Measurements from ENCODE around the gene CDK11B.

Gene CDK11B

GRCh38 chr1:1623181-1623630 is 35.6 kb downstream of the CDK11B start:
- DNase-seq, result no peak
- Histone ChIP-seq H3K36me3 (peaks cover 6% of the 10 kb centered on the region), H3K9me3 (ENCODE audit: severe bottlenecking) (no peaks in the 10 kb centered on the region), H3K27me3 (ENCODE audit: insufficient read depth, low read depth, severe bottlenecking) (no peaks in the 10 kb centered on the region), H3K4me3 (ENCODE audit: low read depth, low read length) (no peak overlapping the region), H3K27ac (no peak overlapping the region)
- TF ChIP-seq, protein P1, sequence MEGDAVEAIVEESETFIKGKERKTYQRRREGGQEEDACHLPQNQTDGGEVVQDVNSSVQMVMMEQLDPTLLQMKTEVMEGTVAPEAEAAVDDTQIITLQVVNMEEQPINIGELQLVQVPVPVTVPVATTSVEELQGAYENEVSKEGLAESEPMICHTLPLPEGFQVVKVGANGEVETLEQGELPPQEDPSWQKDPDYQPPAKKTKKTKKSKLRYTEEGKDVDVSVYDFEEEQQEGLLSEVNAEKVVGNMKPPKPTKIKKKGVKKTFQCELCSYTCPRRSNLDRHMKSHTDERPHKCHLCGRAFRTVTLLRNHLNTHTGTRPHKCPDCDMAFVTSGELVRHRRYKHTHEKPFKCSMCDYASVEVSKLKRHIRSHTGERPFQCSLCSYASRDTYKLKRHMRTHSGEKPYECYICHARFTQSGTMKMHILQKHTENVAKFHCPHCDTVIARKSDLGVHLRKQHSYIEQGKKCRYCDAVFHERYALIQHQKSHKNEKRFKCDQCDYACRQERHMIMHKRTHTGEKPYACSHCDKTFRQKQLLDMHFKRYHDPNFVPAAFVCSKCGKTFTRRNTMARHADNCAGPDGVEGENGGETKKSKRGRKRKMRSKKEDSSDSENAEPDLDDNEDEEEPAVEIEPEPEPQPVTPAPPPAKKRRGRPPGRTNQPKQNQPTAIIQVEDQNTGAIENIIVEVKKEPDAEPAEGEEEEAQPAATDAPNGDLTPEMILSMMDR (IDR thresholded peaks at IDR 0.05; ENCODE audit: low read depth, low read length), result no peak

DNA sequence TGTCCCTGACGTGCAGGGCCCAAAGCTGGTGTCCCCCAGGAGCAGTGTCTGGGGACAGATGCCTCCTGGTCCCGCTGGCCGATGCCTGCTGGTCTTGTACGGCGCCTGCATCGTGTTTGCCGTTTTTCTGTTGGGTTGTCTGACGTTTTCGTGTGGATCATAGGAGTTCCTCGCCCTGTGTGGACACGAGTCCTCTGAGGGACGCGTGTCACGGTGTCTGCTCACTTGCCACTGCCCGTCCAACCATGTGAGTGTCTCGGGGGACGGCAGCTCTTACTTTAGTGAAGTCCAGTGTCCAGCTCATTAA is 36.1 kb downstream of the CDK11B start:
- TF ChIP-seq, protein P1 (IDR thresholded peaks at IDR 0.05; ENCODE audit: low read depth, low read length), result no peak
- H3K9me3 ChIP-seq (ENCODE audit: severe bottlenecking), result no peaks in the 10 kb centered on the region
- H3K27me3 ChIP-seq (ENCODE audit: insufficient read depth, low read depth, severe bottlenecking), result no peaks in the 10 kb centered on the region
- H3K27ac ChIP-seq, result no peak overlapping the region
- H3K4me3 ChIP-seq (ENCODE audit: low read depth, low read length), result no peak overlapping the region
- DNase-seq, result no peak
- peaks cover 10% of the 10 kb centered on the region for H3K36me3 ChIP-seq

DNA sequence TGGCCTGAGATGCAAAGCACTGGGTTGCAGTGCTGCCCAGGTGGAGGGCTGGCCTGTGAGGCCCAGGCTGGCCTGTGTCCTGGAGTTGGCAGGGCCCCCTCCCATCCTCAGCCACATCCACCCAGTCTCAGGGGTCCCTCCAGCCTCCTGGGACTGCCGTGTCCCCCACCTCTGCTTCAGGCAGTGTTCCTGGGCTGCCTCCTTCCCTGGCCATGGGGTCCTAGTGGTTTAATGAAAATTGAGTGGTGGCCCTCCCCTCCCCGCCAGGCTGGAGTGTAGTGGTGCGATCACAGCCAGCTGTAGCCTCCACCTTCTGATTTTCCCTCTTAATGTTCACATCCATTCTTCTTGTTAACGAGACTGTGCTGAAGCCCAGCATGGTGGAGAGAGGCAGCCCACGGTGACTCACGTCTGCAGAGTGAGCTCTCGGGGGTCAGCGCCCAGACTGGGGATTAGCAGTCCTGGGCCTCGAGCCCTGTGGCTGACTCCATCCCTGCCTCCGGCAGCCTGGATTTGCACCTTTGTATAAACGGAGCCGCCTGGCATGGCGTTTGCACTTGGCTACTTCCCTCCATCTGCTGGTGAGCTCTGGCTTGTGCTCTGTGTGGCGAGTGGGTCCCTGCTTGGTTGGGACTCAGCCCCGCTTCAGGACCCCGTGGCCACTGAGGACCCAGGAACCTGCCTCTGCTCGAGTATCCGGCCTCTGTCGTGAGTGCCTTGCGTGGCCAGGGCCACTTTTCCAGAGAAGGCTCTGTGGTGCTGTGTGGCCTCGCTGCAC is 36.6 kb downstream of the CDK11B start:
- Histone ChIP-seq H3K4me3 (ENCODE audit: low read depth, low read length) (no peak overlapping the region), H3K27me3 (ENCODE audit: insufficient read depth, low read depth, severe bottlenecking) (no peaks in the 10 kb centered on the region), H3K9me3 (ENCODE audit: severe bottlenecking) (no peaks in the 10 kb centered on the region), H3K36me3 (peaks cover 16% of the 10 kb centered on the region), H3K27ac (no peak overlapping the region)
- no peak for DNase-seq
- TF ChIP-seq, protein P1 (IDR thresholded peaks at IDR 0.05; ENCODE audit: low read depth, low read length), result no peak

GRCh38 chr1:1621173-1622009 is 37.4 kb downstream of the CDK11B start:
- TF ChIP-seq, protein P1 (IDR thresholded peaks at IDR 0.05; ENCODE audit: low read depth, low read length), result no peak
- H3K27ac ChIP-seq, result no peak overlapping the region

DNA sequence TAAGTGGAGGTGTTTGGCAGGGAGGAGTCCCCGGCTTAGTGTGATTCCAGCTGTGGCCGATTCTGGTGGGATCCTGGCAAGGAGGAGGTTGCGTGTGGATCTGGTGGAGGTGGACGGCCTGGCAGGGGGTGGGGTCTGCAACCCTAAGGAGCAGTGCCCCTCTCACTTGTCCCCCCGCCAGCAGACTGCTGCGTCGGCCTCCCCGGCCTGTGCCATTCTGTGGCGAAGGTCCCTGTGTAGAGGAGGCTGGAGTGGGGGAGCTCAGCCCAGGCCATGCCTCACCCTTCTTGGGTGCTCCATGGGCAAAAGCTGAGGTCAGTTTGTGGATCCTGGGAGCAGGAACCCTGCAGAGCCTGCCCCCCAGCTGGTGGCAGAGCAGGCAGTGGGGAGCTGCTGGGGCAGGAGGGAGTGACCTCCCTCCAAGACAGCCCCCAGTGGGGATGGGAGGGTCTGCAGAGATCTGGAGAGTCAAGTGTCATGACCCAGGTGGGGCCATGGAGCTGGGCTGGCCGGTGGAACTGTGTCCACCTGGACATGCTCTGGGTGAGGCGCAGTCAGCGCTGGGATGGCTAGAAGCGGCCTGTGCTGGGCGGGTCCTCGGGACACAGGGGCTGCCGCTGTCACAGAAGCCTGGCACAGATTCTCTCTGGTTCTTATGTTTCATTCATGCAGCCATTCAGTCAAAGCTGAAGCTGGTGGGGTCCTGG is 38.2 kb downstream of the CDK11B start:
- peaks cover 20% of the 10 kb centered on the region for H3K36me3 ChIP-seq
- DNase-seq, result no peak
- no peaks in the 10 kb centered on the region for H3K27me3 ChIP-seq (ENCODE audit: insufficient read depth, low read depth, severe bottlenecking)
- TF ChIP-seq, protein P1 (IDR thresholded peaks at IDR 0.05; ENCODE audit: low read depth, low read length), result no peak
- no peak overlapping the region for H3K4me3 ChIP-seq (ENCODE audit: low read depth, low read length)
- no peaks in the 10 kb centered on the region for H3K9me3 ChIP-seq (ENCODE audit: severe bottlenecking)
- H3K27ac ChIP-seq, result no peak overlapping the region

More at GRCh38 chr1:1621173-1622009, 37.4 kb downstream of the CDK11B start:
- H3K9me3 ChIP-seq (ENCODE audit: severe bottlenecking), result no peaks in the 10 kb centered on the region
- peaks cover 20% of the 10 kb centered on the region for H3K36me3 ChIP-seq
- H3K27me3 ChIP-seq (ENCODE audit: insufficient read depth, low read depth, severe bottlenecking), result no peaks in the 10 kb centered on the region
- DNase-seq, result no peak
- no peak overlapping the region for H3K4me3 ChIP-seq (ENCODE audit: low read depth, low read length)
